GM12878 (cell line): ENCODE results near the gene BHLHA9. TPM values are rescaled to one million over a fixed set of nuclear protein-coding genes. Genes with fewer than 3 reads are reported as not detected.

Experiments
- ATAC-seq: fragments of 200-7000 bp; cut with Tn5 transposase; 3 replicates; pipeline ENCODE4 v1.9.1; 2020; ENCODE audit warnings: mild to moderate bottlenecking, moderate library complexity
- BruUV-seq: library from RNA; stranded (reverse); fragments of 400-500 nt; replicated peaks from 2 replicates; lab custom pipeline; 2021; lab: Mats Ljungman, UMichigan
- CTCF ChIA-PET: fragments of 300-600 bp; sonication (Branson Sonifier 250); formaldehyde crosslinking; extraction: SDS; loops from one replicate; lab custom pipeline; 2021; ENCODE audit warnings: inconsistent platforms; lab: Yijun Ruan, JAX
- POLR2A ChIA-PET: fragments of 350-600 bp; formaldehyde crosslinking; extraction: SDS; loops from one replicate; lab custom pipeline; 2021; ENCODE audit warnings: inconsistent platforms; lab: Charles Lee
- RAD21 ChIA-PET: fragments of 300-600 bp; sonication (Branson Sonifier 250); formaldehyde crosslinking; loops from one replicate; lab custom pipeline; 2023; ENCODE audit warnings: antibody characterized with exemption; ENCODE audit not compliant: unreplicated experiment; lab: Charles Lee
- SMC1A ChIA-PET: fragments of 300-600 bp; sonication (Branson Sonifier 250); formaldehyde crosslinking; loops from one replicate; lab custom pipeline; 2023; ENCODE audit not compliant: unreplicated experiment, uncharacterized antibody; lab: Charles Lee
- DNase-seq: peaks from one replicate; pipeline ENCODE4 v3.0.0-alpha.2; 2011; ENCODE audit warnings: low read depth, low spot score
- FAIRE-seq: peaks from 3 replicates; lab custom pipeline; 2011; peaks lifted over from hg19 to GRCh38; lab: Jason Lieb, UNC
- H2AFZ ChIP-seq: 2 replicates; pipeline ENCODE4 v1.6.0; 2011; ENCODE audit warnings: low read depth, low read length, control low read depth; ENCODE audit not compliant: control insufficient read depth
- H3K27ac ChIP-seq: 2 replicates; pipeline ENCODE4 v1.5.1; 2011; ENCODE audit warnings: control low read depth; ENCODE audit not compliant: control insufficient read depth, insufficient read depth
- H3K27me3 ChIP-seq, 2 experiments: replicated peaks in 1 of 2; 2 replicates each; pipeline versions ENCODE4 v1.6.0 to v1.6.1; 2011; ENCODE audit warnings: low read length in 1 of 2; ENCODE audit not compliant: control insufficient read depth in 2 of 2, insufficient read depth in 2 of 2
- H3K36me3 ChIP-seq, 2 experiments: 2 replicates each; pipeline ENCODE4 v1.5.1; 2011; ENCODE audit warnings: low read length in 1 of 2; ENCODE audit not compliant: control insufficient read depth in 2 of 2, insufficient read depth in 2 of 2
- H3K4me1 ChIP-seq: 2 replicates; pipeline ENCODE4 v1.6.1; 2011; ENCODE audit warnings: mild to moderate bottlenecking, low read length, moderate library complexity, mixed read lengths; ENCODE audit not compliant: control insufficient read depth, insufficient read depth
- H3K4me2 ChIP-seq: 2 replicates; pipeline ENCODE4 v1.6.0; 2011; ENCODE audit warnings: control low read depth; ENCODE audit not compliant: control insufficient read depth, insufficient read depth
- H3K4me3 ChIP-seq: fragments of 200-600 bp; sonication (generic); 2 replicates; pipeline ENCODE4 v1.5.1; 2016
- H3K79me2 ChIP-seq: 2 replicates; pipeline ENCODE4 v1.6.0; 2011; ENCODE audit warnings: low read length; ENCODE audit not compliant: control insufficient read depth, insufficient read depth
- H3K9ac ChIP-seq: 2 replicates; pipeline ENCODE4 v1.8.0; 2011; ENCODE audit warnings: low read length, control low read depth, mixed read lengths; ENCODE audit not compliant: control insufficient read depth, insufficient read depth
- H3K9me3 ChIP-seq: replicated peaks from 3 replicates; pipeline ENCODE4 v1.5.1; 2011; ENCODE audit warnings: mild to moderate bottlenecking, low read length; ENCODE audit not compliant: control insufficient read depth, insufficient read depth
- H4K20me1 ChIP-seq: 2 replicates; pipeline ENCODE4 v1.6.0; 2011; ENCODE audit not compliant: control insufficient read depth, insufficient read depth
- ELK1 ChIP-seq: IDR thresholded peaks from 2 replicates; pipeline ENCODE4 v1.6.1; 2012; ENCODE audit warnings: low read depth, low read length, improper control_type of control experiment
- JUND ChIP-seq: IDR thresholded peaks from 2 replicates; pipeline ENCODE4 v1.6.1; 2012; ENCODE audit warnings: low read depth, mild to moderate bottlenecking, low read length, improper control_type of control experiment, moderate library complexity
- MLLT1 ChIP-seq: fragments of 450-650 bp; IDR thresholded peaks from 2 replicates; pipeline ENCODE4 v1.6.1; 2016; ENCODE audit warnings: mild to moderate bottlenecking
- MTA2 ChIP-seq: fragments of 450-650 bp; IDR thresholded peaks from 2 replicates; pipeline ENCODE4 v1.6.1; 2016; ENCODE audit warnings: low read depth, mild to moderate bottlenecking, moderate library complexity
- NR2C2 ChIP-seq: IDR thresholded peaks from 2 replicates; pipeline ENCODE4 v1.6.1; 2011; ENCODE audit warnings: borderline replicate concordance, low read depth; ENCODE audit not compliant: control insufficient read depth, insufficient read length
- PAX5 ChIP-seq: IDR thresholded peaks from 2 replicates; pipeline ENCODE4 v1.6.1; 2011; ENCODE audit warnings: low read depth, low read length, borderline replicate concordance
- PBX3 ChIP-seq: IDR thresholded peaks from 2 replicates; pipeline ENCODE4 v1.6.1; 2011; ENCODE audit warnings: mild to moderate bottlenecking, low read depth, low read length, moderate library complexity; ENCODE audit not compliant: insufficient replicate concordance
- PKNOX1 ChIP-seq: fragments of 450-650 bp; IDR thresholded peaks from 2 replicates; pipeline ENCODE4 v1.6.1; 2016; ENCODE audit warnings: mild to moderate bottlenecking
- POLR2A ChIP-seq: IDR thresholded peaks from 2 replicates; pipeline ENCODE4 v1.6.1; 2011; ENCODE audit warnings: low read depth, mild to moderate bottlenecking, low read length
- POLR2AphosphoS5 ChIP-seq: IDR thresholded peaks from 2 replicates; pipeline ENCODE4 v1.6.1; 2011; ENCODE audit warnings: mild to moderate bottlenecking, low read length, inconsistent platforms
- SMC3 ChIP-seq: IDR thresholded peaks from 2 replicates; pipeline ENCODE4 v1.6.1; 2011; ENCODE audit warnings: low read length, improper control_type of control experiment, borderline replicate concordance
- SREBF2 ChIP-seq: IDR thresholded peaks from 2 replicates; pipeline ENCODE4 v1.6.1; 2012; ENCODE audit warnings: mild to moderate bottlenecking, low read length
- SRF ChIP-seq, 2 experiments: IDR thresholded peaks; 2 replicates each; pipeline ENCODE4 v1.6.1; 2011; ENCODE audit warnings: low read depth in 2 of 2, low read length in 2 of 2, mild to moderate bottlenecking in 1 of 2, moderate library complexity in 1 of 2
- TAF1 ChIP-seq: IDR thresholded peaks from 2 replicates; pipeline ENCODE4 v1.6.1; 2011; ENCODE audit warnings: mild to moderate bottlenecking, low read depth, low read length, borderline replicate concordance
- ZBTB11 ChIP-seq: fragments of 450-650 bp; formaldehyde crosslinking; IDR thresholded peaks from 2 replicates; pipeline ENCODE4 v1.5.0; 2022; ENCODE audit warnings: mild to moderate bottlenecking, missing genetic modification characterization
- ZNF24 ChIP-seq: fragments of 450-650 bp; IDR thresholded peaks from 2 replicates; pipeline ENCODE4 v1.6.1; 2017; ENCODE audit warnings: antibody characterized with exemption, mild to moderate bottlenecking
- WGBS: methylation state at CpG from one replicate; pipeline ENCODE4 v1.1.6; 2016; ENCODE audit warnings: low lambda C conversion rate; ENCODE audit not compliant: insufficient replicate concordance, insufficient coverage; ENCODE audit errors: missing lambda C conversion rate; 5-methylcytosine and 5-hydroxymethylcytosine counted together
- in situ Hi-C: fragments of 300-500 bp; cut with MboI; formaldehyde crosslinking; loops from 9 replicates; pipeline ENCODE4 v1.14.3; 2018; ENCODE audit warnings: mixed read lengths
- intact Hi-C: fragments of 100-400 bp; cut with micrococcal nuclease; formaldehyde crosslinking; loops from one replicate; pipeline ENCODE4 v1.14.2; 2022; ENCODE audit not compliant: unreplicated experiment
- polyA plus RNA-seq, 11 experiments: library from polyadenylated mRNA; depleted of rRNA in 4 of 11; unstranded in 6 of 11; stranded (reverse) in 5 of 11; fragments of >200 nt; fragmentation: Nextera tagmentation in 4 of 11; fragmentation: Illumina TruSeq in 1 of 11; extraction: Ambion mirVana in 4 of 11; extraction: Trizol in 1 of 11; gene quantifications; 1 replicate in 1 of 11; 2 replicates in 10 of 11; pipeline versions ENCODE4 v1.2.1 to v1.2.3, GENCODE V29; 2011 to 2016; ENCODE audit warnings: inconsistent platforms in 2 of 11, missing spikeins in 2 of 11, low read depth in 1 of 11
- total RNA-seq, 4 experiments: library from RNA; depleted of rRNA in 3 of 4; stranded (reverse); fragments of >200 nt in 3 of 4; fragmentation: Illumina TruSeq in 1 of 4; extraction: Trizol in 1 of 4; gene quantifications; 2 replicates each; pipeline versions ENCODE4 v1.2.1 to v1.2.3, GENCODE V29; 2013 to 2021

BHLHA9 gene
- total and polyA plus RNA-seq, 10 of the 15 experiments (the other 5 are each of a cell fraction or from before 2014, with no cell fraction given): not detected

- Histone ChIP-seq H4K20me1 (no peaks in the 10 kb centered on the region), H3K9ac (no peak overlapping the region), H3K36me3 (no peaks in the 10 kb centered on the region), H2AFZ (no peak overlapping the region), H3K27me3 (no peaks in the 10 kb centered on the region; a peak in 1 of 4 replicates), H3K4me1 (no peaks in the 10 kb centered on the region), H3K4me2 (no peak overlapping the region), H3K4me3 (no peak overlapping the region), H3K27ac (no peak overlapping the region), H3K79me2 (no peaks in the 10 kb centered on the region), H3K9me3 (no peaks in the 10 kb centered on the region; the same call in 2 of the 3 replicates)
- ATAC-seq: no peak
- WGBS: 65% methylated on average over 8 of the region's 8 CpGs
- SMC1A ChIA-PET: no interaction called here
- DNase-seq: no peak
- in situ Hi-C loops: no loop called here
- intact Hi-C loops: no loop called here
- CTCF ChIA-PET: interaction anchor here (0.8 kb wide), 1 partner anchor 9 kb away, joined by 3 read pairs; no protein-coding TSS in a partner anchor
- RAD21 ChIA-PET: no interaction called here
- POLR2A ChIA-PET: no interaction called here
- BruUV-seq: no TSS peak
- FAIRE-seq: no peak
- TF ChIP-seq SREBF2 (no peak), PKNOX1 (no peak), ZNF24 (no peak), POLR2A (no peak), MTA2 (no peak), SMC3 (no peak), NR2C2 (no peak), PAX5 (no peak), ELK1 (no peak), JUND (no peak), SRF (IDR thresholded peaks at IDR 0.05; ENCODE audit: low read depth in 2 of 2, low read length in 2 of 2) (no peak), MLLT1 (no peak), TAF1 (no peak), PBX3 (no peak), POLR2AphosphoS5 (no peak), ZBTB11 (no peak)
These were observed 43.2 kb downstream of the BHLHA9 start for GRCh38 chr17:1313270-1314005.
